OCI-LY1 (cell line): Measurements from ENCODE around the gene PIGW.

Experiments
- EZH2 ChIP-seq: fragments of 200-600 bp; sonication (generic), shearing (Covaris generic); IDR thresholded peaks from 2 replicates; pipeline ENCODE4 v1.8.0; 2017; ENCODE audit warnings: borderline replicate concordance, mixed run types, mild to moderate bottlenecking, antibody characterized with exemption, low read length, moderate library complexity, mixed read lengths
- TF ChIP-seq, protein P1 (sequence below): fragments of 200-600 bp; sonication (generic), shearing (Covaris generic); IDR thresholded peaks from 2 replicates; pipeline ENCODE4 v1.5.1; 2017; ENCODE audit warnings: mild to moderate bottlenecking, antibody characterized with exemption, low read length, moderate library complexity, mixed read lengths

- TF ChIP-seq EZH2: no peak
- TF ChIP-seq, protein P1, sequence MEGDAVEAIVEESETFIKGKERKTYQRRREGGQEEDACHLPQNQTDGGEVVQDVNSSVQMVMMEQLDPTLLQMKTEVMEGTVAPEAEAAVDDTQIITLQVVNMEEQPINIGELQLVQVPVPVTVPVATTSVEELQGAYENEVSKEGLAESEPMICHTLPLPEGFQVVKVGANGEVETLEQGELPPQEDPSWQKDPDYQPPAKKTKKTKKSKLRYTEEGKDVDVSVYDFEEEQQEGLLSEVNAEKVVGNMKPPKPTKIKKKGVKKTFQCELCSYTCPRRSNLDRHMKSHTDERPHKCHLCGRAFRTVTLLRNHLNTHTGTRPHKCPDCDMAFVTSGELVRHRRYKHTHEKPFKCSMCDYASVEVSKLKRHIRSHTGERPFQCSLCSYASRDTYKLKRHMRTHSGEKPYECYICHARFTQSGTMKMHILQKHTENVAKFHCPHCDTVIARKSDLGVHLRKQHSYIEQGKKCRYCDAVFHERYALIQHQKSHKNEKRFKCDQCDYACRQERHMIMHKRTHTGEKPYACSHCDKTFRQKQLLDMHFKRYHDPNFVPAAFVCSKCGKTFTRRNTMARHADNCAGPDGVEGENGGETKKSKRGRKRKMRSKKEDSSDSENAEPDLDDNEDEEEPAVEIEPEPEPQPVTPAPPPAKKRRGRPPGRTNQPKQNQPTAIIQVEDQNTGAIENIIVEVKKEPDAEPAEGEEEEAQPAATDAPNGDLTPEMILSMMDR: no peak
Measured at GRCh38 chr17:36575028-36575427, 40.2 kb downstream of the PIGW start.
